Gastroesophageal sphincter (tissue), 3 donors: ENCODE results near the gene LMO7.

Experiments
- EP300 ChIP-seq: sonication (generic); formaldehyde crosslinking; IDR thresholded peaks from one replicate; pipeline ENCODE4 v1.6.1; 2017; ENCODE audit warnings: antibody characterized with exemption, mild to moderate bottlenecking
- POLR2A ChIP-seq, 2 donors: fragments of 450-650 bp; IDR thresholded peaks; one replicate each; pipeline ENCODE4 v1.6.1; 2017; ENCODE audit warnings: antibody characterized with exemption in 2 of 2, mild to moderate bottlenecking in 2 of 2, moderate library complexity in 1 of 2
- POLR2AphosphoS5 ChIP-seq: sonication (generic); formaldehyde crosslinking; IDR thresholded peaks from one replicate; pipeline ENCODE4 v1.6.1; 2017; ENCODE audit warnings: antibody characterized with exemption
- TF ChIP-seq, protein P1 (sequence below), 4 experiments: fragments of 200-600 bp in 2 of 4; fragments of 450-650 bp in 2 of 4; sonication (generic) in 1 of 4; IDR thresholded peaks; one replicate each; pipeline ENCODE4 v1.5.1; 2017 to 2019; ENCODE audit warnings: antibody characterized with exemption in 4 of 4, mild to moderate bottlenecking in 2 of 4, moderate library complexity in 2 of 4

DNA sequence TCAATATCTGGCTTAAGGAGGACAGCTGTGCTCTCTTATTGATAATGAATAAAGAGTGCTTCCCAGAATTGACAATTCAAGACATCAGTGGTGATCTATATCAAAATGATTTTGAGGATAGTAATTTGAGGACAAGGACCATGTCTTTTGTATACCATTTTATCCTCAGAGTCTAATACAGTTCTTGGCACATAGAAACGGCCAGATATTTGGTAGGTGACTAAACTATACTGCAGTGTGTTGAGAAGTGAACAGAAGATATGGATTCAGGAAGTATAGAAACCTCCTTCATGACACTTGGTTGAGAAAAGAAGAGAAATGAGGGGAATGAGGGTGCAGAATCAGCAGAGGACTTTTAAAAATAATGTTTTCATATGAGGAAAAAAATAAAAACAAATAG lies 16.1 kb upstream of the LMO7 start:
- TF ChIP-seq, protein P1, sequence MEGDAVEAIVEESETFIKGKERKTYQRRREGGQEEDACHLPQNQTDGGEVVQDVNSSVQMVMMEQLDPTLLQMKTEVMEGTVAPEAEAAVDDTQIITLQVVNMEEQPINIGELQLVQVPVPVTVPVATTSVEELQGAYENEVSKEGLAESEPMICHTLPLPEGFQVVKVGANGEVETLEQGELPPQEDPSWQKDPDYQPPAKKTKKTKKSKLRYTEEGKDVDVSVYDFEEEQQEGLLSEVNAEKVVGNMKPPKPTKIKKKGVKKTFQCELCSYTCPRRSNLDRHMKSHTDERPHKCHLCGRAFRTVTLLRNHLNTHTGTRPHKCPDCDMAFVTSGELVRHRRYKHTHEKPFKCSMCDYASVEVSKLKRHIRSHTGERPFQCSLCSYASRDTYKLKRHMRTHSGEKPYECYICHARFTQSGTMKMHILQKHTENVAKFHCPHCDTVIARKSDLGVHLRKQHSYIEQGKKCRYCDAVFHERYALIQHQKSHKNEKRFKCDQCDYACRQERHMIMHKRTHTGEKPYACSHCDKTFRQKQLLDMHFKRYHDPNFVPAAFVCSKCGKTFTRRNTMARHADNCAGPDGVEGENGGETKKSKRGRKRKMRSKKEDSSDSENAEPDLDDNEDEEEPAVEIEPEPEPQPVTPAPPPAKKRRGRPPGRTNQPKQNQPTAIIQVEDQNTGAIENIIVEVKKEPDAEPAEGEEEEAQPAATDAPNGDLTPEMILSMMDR (IDR thresholded peaks at IDR 0.05), result no peak
- no peak for TF ChIP-seq POLR2AphosphoS5
- no peak for TF ChIP-seq EP300
- no peak for TF ChIP-seq POLR2A (IDR thresholded peaks at IDR 0.05)
